GM23248 (cell line): ENCODE measurements around the gene HTATSF1. TPM values are rescaled to one million over a fixed set of nuclear protein-coding genes. Genes with fewer than 3 reads are reported as not detected.

ENCODE experiments used
- DNase-seq: peaks from one replicate; pipeline ENCODE4 v3.0.0-alpha.2; 2015
- H2AFZ ChIP-seq: fragments of 200-600 bp; sonication (generic); 2 replicates; pipeline ENCODE4 v1.6.1; 2016; ENCODE audit warnings: antibody characterized with exemption
- H3F3A ChIP-seq: fragments of 200-600 bp; sonication (generic); 2 replicates; pipeline ENCODE4 v1.6.1; 2016; ENCODE audit warnings: mild to moderate bottlenecking, antibody characterized with exemption, mixed run types; ENCODE audit not compliant: insufficient read depth
- H3K27ac ChIP-seq: fragments of 200-600 bp; sonication (generic); 2 replicates; pipeline ENCODE4 v1.5.1; 2016; ENCODE audit warnings: mild to moderate bottlenecking
- H3K27me3 ChIP-seq: fragments of 200-600 bp; sonication (generic); replicated peaks from 2 replicates; pipeline ENCODE4 v1.6.1; 2016; ENCODE audit warnings: mild to moderate bottlenecking; ENCODE audit not compliant: insufficient read depth
- H3K36me3 ChIP-seq: fragments of 200-600 bp; sonication (generic); 2 replicates; pipeline ENCODE4 v1.6.1; 2016; ENCODE audit warnings: low read depth, mild to moderate bottlenecking
- H3K4me1 ChIP-seq: fragments of 200-600 bp; sonication (generic); 2 replicates; pipeline ENCODE4 v1.6.1; 2016; ENCODE audit warnings: mild to moderate bottlenecking; ENCODE audit not compliant: insufficient read depth
- H3K4me2 ChIP-seq: fragments of 200-600 bp; sonication (generic); one replicate; pipeline ENCODE4 v1.6.1; 2016; ENCODE audit warnings: mild to moderate bottlenecking; ENCODE audit not compliant: unreplicated experiment
- H3K4me3 ChIP-seq: fragments of 200-600 bp; sonication (generic); 2 replicates; pipeline ENCODE4 v1.5.1; 2016; ENCODE audit warnings: mild to moderate bottlenecking
- H3K79me2 ChIP-seq: fragments of 200-600 bp; sonication (generic); 2 replicates; pipeline ENCODE4 v1.6.1; 2016; ENCODE audit warnings: mild to moderate bottlenecking; ENCODE audit not compliant: insufficient read depth
- H3K9ac ChIP-seq: fragments of 200-600 bp; sonication (generic); 2 replicates; pipeline ENCODE4 v1.6.1; 2016; ENCODE audit warnings: mild to moderate bottlenecking
- H3K9me2 ChIP-seq: fragments of 200-600 bp; sonication (generic); 2 replicates; pipeline ENCODE4 v1.6.1; 2016; ENCODE audit warnings: mixed run types, mild to moderate bottlenecking, moderate library complexity; ENCODE audit not compliant: insufficient read depth
- H3K9me3 ChIP-seq: fragments of 200-600 bp; sonication (generic); one replicate; pipeline ENCODE4 v1.6.1; 2017; ENCODE audit warnings: low read depth
- H4K20me1 ChIP-seq: fragments of 200-600 bp; sonication (generic); 2 replicates; pipeline ENCODE4 v1.6.0; 2016; ENCODE audit not compliant: insufficient read depth
- EZH2 ChIP-seq: fragments of 200-600 bp; sonication (generic); IDR thresholded peaks from 2 replicates; pipeline ENCODE4 v1.6.1; 2018; ENCODE audit warnings: antibody characterized with exemption, mild to moderate bottlenecking; ENCODE audit not compliant: insufficient read depth, poor library complexity, severe bottlenecking
- EZH2phosphoT487 ChIP-seq: fragments of 200-600 bp; sonication (generic); IDR thresholded peaks from 2 replicates; pipeline ENCODE4 v1.6.1; 2018; ENCODE audit warnings: antibody characterized with exemption, moderate library complexity, mild to moderate bottlenecking, low read depth; ENCODE audit not compliant: insufficient read depth
- WGBS, 2 experiments: methylation state at CpG; one replicate each; pipeline ENCODE4 v1.1.6; 2015 to 2017; ENCODE audit warnings: low lambda C conversion rate in 2 of 2, low coverage in 1 of 2; ENCODE audit errors: missing lambda C conversion rate in 2 of 2; 5-methylcytosine and 5-hydroxymethylcytosine counted together
- in situ Hi-C: fragments of 300-500 bp; cut with MboI; formaldehyde crosslinking; loops from 2 replicates; pipeline ENCODE4 v1.15.0; 2020
- polyA plus RNA-seq: library from polyadenylated mRNA; unstranded; fragments of >200 nt; fragmentation: Nextera tagmentation; extraction: Ambion mirVana; gene quantifications from 2 replicates; pipeline ENCODE4 v1.2.1, GENCODE V29; 2016
- total RNA-seq: library from RNA; depleted of rRNA; stranded (reverse); fragments of >200 nt; shearing (Covaris generic); gene quantifications from 2 replicates; pipeline ENCODE4 v1.2.3, GENCODE V29; 2014

HTATSF1 gene
- total and polyA plus RNA-seq, 2 experiments from 2014 or later: 46.9 to 51.5 TPM

- Histone ChIP-seq H3F3A (no peaks in the 10 kb centered on the region), H3K79me2 (no peaks in the 10 kb centered on the region), H3K9ac (no peak overlapping the region), H3K9me2 (no peaks in the 10 kb centered on the region), H2AFZ (no peak overlapping the region), H3K4me1 (no peaks in the 10 kb centered on the region), H3K9me3 (no peaks in the 10 kb centered on the region), H4K20me1 (no peaks in the 10 kb centered on the region), H3K4me2 (no peak overlapping the region), H3K27ac (no peak overlapping the region), H3K36me3 (no peaks in the 10 kb centered on the region), H3K27me3 (no peaks in the 10 kb centered on the region), H3K4me3 (no peak overlapping the region)
- 62% methylated on average over 3 of the region's 3 CpGs; no CpG with 5 or more reads in 1 of the 2 experiments for WGBS, 2 experiments
- TF ChIP-seq EZH2phosphoT487 (no peak), EZH2 (no peak)
- no peak for DNase-seq
- in situ Hi-C loops: no loop called here
Measured at GRCh38 chrX:136464589-136464988, 32.8 kb upstream of the HTATSF1 start.

- H3K27ac ChIP-seq: no peak overlapping the region
- H3K9ac ChIP-seq: no peak overlapping the region
- H3K4me2 ChIP-seq: no peak overlapping the region
- no peaks in the 10 kb centered on the region for H3K36me3 ChIP-seq
- in situ Hi-C loops: no loop called here
- H3K4me3 ChIP-seq: no peak overlapping the region
- no peaks in the 10 kb centered on the region for H3K9me3 ChIP-seq
- no peaks in the 10 kb centered on the region for H3K4me1 ChIP-seq
- H4K20me1 ChIP-seq: no peaks in the 10 kb centered on the region
- WGBS, 2 experiments: 7 to 18% methylated on average over 3 of the region's 3 CpGs
- DNase-seq: no peak
- no peaks in the 10 kb centered on the region for H3F3A ChIP-seq
- TF ChIP-seq EZH2 (no peak), EZH2phosphoT487 (no peak)
- no peaks in the 10 kb centered on the region for H3K27me3 ChIP-seq
- H3K9me2 ChIP-seq: no peaks in the 10 kb centered on the region
- H2AFZ ChIP-seq: no peak overlapping the region
- H3K79me2 ChIP-seq: no peaks in the 10 kb centered on the region
Measured at GRCh38 chrX:136467303-136467702, 30.1 kb upstream of the HTATSF1 start.

- no peaks in the 10 kb centered on the region for H3K27me3 ChIP-seq
- 40 to 46% methylated on average over 2 of the region's 2 CpGs for WGBS, 2 experiments
- H3K4me1 ChIP-seq: no peaks in the 10 kb centered on the region
- no peaks in the 10 kb centered on the region for H4K20me1 ChIP-seq
- H3K27ac ChIP-seq: no peak overlapping the region
- no peaks in the 10 kb centered on the region for H3K79me2 ChIP-seq
- TF ChIP-seq EZH2: no peak
- TF ChIP-seq EZH2phosphoT487: no peak
- no peak overlapping the region for H3K4me3 ChIP-seq
- H3K9ac ChIP-seq: no peak overlapping the region
- H3K9me3 ChIP-seq: no peaks in the 10 kb centered on the region
- no peaks in the 10 kb centered on the region for H3F3A ChIP-seq
- no peaks in the 10 kb centered on the region for H3K9me2 ChIP-seq
- no peaks in the 10 kb centered on the region for H3K36me3 ChIP-seq
- H2AFZ ChIP-seq: no peak overlapping the region
- in situ Hi-C loops: no loop called here
- H3K4me2 ChIP-seq: no peak overlapping the region
- DNase-seq: no peak
Measured at GRCh38 chrX:136468391-136469103, 28.8 kb upstream of the HTATSF1 start.

GRCh38 chrX:136473663-136474062 lies 23.7 kb upstream of the HTATSF1 start:
- 24 to 31% methylated on average over 3 to 4 of the region's 4 CpGs for WGBS, 2 experiments
- in situ Hi-C loops: no loop called here
- no peaks in the 10 kb centered on the region for H3K4me1 ChIP-seq
- no peak for DNase-seq
- H3K9me3 ChIP-seq: no peaks in the 10 kb centered on the region
- H2AFZ ChIP-seq: no peak overlapping the region
- H3K9me2 ChIP-seq: no peaks in the 10 kb centered on the region
- H3K4me3 ChIP-seq: no peak overlapping the region
- no peak overlapping the region for H3K4me2 ChIP-seq
- H3K27me3 ChIP-seq: no peaks in the 10 kb centered on the region
- no peaks in the 10 kb centered on the region for H3K79me2 ChIP-seq
- no peaks in the 10 kb centered on the region for H4K20me1 ChIP-seq
- TF ChIP-seq EZH2 (no peak), EZH2phosphoT487 (no peak)
- no peak overlapping the region for H3K9ac ChIP-seq
- H3K36me3 ChIP-seq: no peaks in the 10 kb centered on the region
- no peaks in the 10 kb centered on the region for H3F3A ChIP-seq
- no peak overlapping the region for H3K27ac ChIP-seq
